SIG-M5 treated with dmso at 0.1 percent for 504 hours (cell line): Measurements from ENCODE around the gene ADNP.
"Not testable (repeated sequence)": the region's sequence is repeated elsewhere in the genome, so short reads cannot be mapped to it uniquely, and the experiment has no call there.

Experiments used
- DNase-seq: peaks from one replicate; lab custom pipeline; 2025; ENCODE audit not compliant: unreplicated experiment; lab: John Stamatoyannopoulos, UW

ADNP gene

GRCh38 chr20:50931306-50932015 lies at the start of gene ADNP:
Gene ADNP, minus strand, starts transcription at chr20:50931437. Its CDS starts 27,441 bp downstream, at chr20:50903996.
- peak; percentile 93 for DNase-seq

GRCh38 chr20:50980071-50980681 lies 48.9 kb upstream of the ADNP start:
- DNase-seq, result peak; percentile 87

GRCh38 chr20:50978533-50978932 lies 47.3 kb upstream of the ADNP start:
- not testable (repeated sequence) for DNase-seq

- DNase-seq, result no peak
Observed at GRCh38 chr20:50977066-50978021, 46.1 kb upstream of the ADNP start.

GRCh38 chr20:50975701-50976330 lies 44.6 kb upstream of the ADNP start:
- DNase-seq, result no peak

GRCh38 chr20:50969912-50970311 lies 38.7 kb upstream of the ADNP start:
- no peak for DNase-seq

GRCh38 chr20:50969435-50969834 lies 38.2 kb upstream of the ADNP start:
- no peak for DNase-seq

GRCh38 chr20:50968289-50968688 lies 37.1 kb upstream of the ADNP start:
- no peak for DNase-seq

GRCh38 chr20:50967586-50967985 lies 36.3 kb upstream of the ADNP start:
- no peak for DNase-seq

- DNase-seq, result no peak
Observed at GRCh38 chr20:50959543-50960126, 28.4 kb upstream of the ADNP start.

- peak; percentile 97 for DNase-seq
Observed at GRCh38 chr20:50958615-50959542, 27.6 kb upstream of the ADNP start, which contains the start of gene MOCS3. Gene MOCS3, plus strand, starts transcription at chr20:50958818. Its CDS starts 25 bp downstream, at chr20:50958843.

GRCh38 chr20:50957798-50958614 lies 26.8 kb upstream of the ADNP start, which contains the start of gene DPM1:
Gene DPM1, minus strand, starts transcription at chr20:50958532. Its CDS starts 9 bp downstream, at chr20:50958523.
- peak; percentile 96 for DNase-seq

GRCh38 chr20:50957276-50957675 lies 26.0 kb upstream of the ADNP start:
- peak; percentile 61 for DNase-seq

- DNase-seq, result no peak
Observed at GRCh38 chr20:50953821-50954220, 22.6 kb upstream of the ADNP start.

GRCh38 chr20:50953196-50953595 lies 22.0 kb upstream of the ADNP start:
- no peak for DNase-seq

- DNase-seq, result no peak
Observed at GRCh38 chr20:50948132-50948785, 17.0 kb upstream of the ADNP start.

GRCh38 chr20:50943069-50943468 lies 11.8 kb upstream of the ADNP start:
- no peak for DNase-seq

GRCh38 chr20:50933589-50933988 lies 2.4 kb upstream of the ADNP start:
- DNase-seq, result no peak
